HepG2 (cell line): ENCODE results near the gene ALG8. TPM values are rescaled to one million over a fixed set of nuclear protein-coding genes. Genes with fewer than 3 reads are reported as not detected.

Experiments used
- ATAC-seq: fragments of 200-7000 bp; cut with Tn5 transposase; 3 replicates; pipeline ENCODE4 v1.9.1; 2020; ENCODE audit warnings: mild to moderate bottlenecking, moderate library complexity
- BruUV-seq: library from RNA; stranded (reverse); fragments of 400-500 nt; replicated peaks from 2 replicates; lab custom pipeline; 2021; lab: Mats Ljungman, UMichigan
- CTCF ChIA-PET: fragments of 300-600 bp; formaldehyde crosslinking; extraction: SDS; loops from one replicate; lab custom pipeline; 2021; ENCODE audit warnings: low total read pairs, inconsistent platforms, low intra/inter-chr PET ratio; lab: Yijun Ruan, JAX
- POLR2A ChIA-PET: fragments of 350-600 bp; sonication (Branson Sonifier 250); formaldehyde crosslinking; loops from one replicate; lab custom pipeline; 2020; ENCODE audit warnings: antibody characterized with exemption, inconsistent platforms; lab: Yijun Ruan, JAX
- DNase-seq: peaks from one replicate; pipeline ENCODE4 v3.0.0-alpha.2; 2015; ENCODE audit warnings: low spot score
- FAIRE-seq: peaks from 3 replicates; lab custom pipeline; 2011; peaks lifted over from hg19 to GRCh38; lab: Jason Lieb, UNC
- H2AFZ ChIP-seq: one replicate; pipeline ENCODE4 v1.6.1; 2011; ENCODE audit warnings: low read length, inconsistent platforms
- H3K27ac ChIP-seq: fragments of 300-600 bp; 3 replicates; pipeline ENCODE4 v1.8.0; 2011; ENCODE audit warnings: mixed run types, mild to moderate bottlenecking, mixed read lengths, low read length, inconsistent platforms; ENCODE audit not compliant: insufficient read depth; ENCODE audit errors: extremely low read length
- H3K27me3 ChIP-seq, 2 experiments: fragments of 200-600 bp in 1 of 2; 2 replicates in 1 of 2; 3 replicates in 1 of 2; pipeline versions ENCODE4 v1.6.0 to v1.8.0; 2011; ENCODE audit warnings: low read length in 2 of 2, mild to moderate bottlenecking in 2 of 2, moderate library complexity in 2 of 2, inconsistent platforms in 1 of 2; ENCODE audit not compliant: insufficient read depth in 2 of 2, control insufficient read depth in 1 of 2
- H3K36me3 ChIP-seq, 2 experiments: fragments of 200-600 bp in 1 of 2; replicated peaks in 1 of 2; 2 replicates in 1 of 2; 3 replicates in 1 of 2; pipeline versions ENCODE4 v1.5.1 to v1.8.0; 2011; ENCODE audit warnings: low read length in 2 of 2, inconsistent platforms in 1 of 2; ENCODE audit not compliant: insufficient read depth in 2 of 2, control insufficient read depth in 1 of 2
- H3K4me1 ChIP-seq: 2 replicates; pipeline ENCODE4 v1.5.1; 2012; ENCODE audit warnings: low read length, inconsistent platforms; ENCODE audit not compliant: insufficient read depth
- H3K4me2 ChIP-seq: 2 replicates; pipeline ENCODE4 v1.6.0; 2011; ENCODE audit warnings: low read depth, low read length, inconsistent platforms
- H3K4me3 ChIP-seq, 3 experiments: fragments of 200-600 bp in 1 of 3; sonication (generic), shearing (Covaris generic) in 1 of 3; replicated peaks in 1 of 3; 2 replicates each; pipeline ENCODE4 v1.5.1; 2011 to 2016; ENCODE audit warnings: low read length in 3 of 3, inconsistent platforms in 2 of 3, low read depth in 2 of 3, mild to moderate bottlenecking in 2 of 3, control low read depth in 1 of 3, mixed read lengths in 1 of 3; ENCODE audit not compliant: insufficient read depth in 1 of 3
- H3K79me2 ChIP-seq: one replicate; pipeline ENCODE4 v1.6.1; 2011; ENCODE audit warnings: low read length, inconsistent platforms; ENCODE audit not compliant: insufficient read depth
- H3K9ac ChIP-seq: 2 replicates; pipeline ENCODE4 v1.6.0; 2011; ENCODE audit warnings: mild to moderate bottlenecking, low read depth, low read length, inconsistent platforms; ENCODE audit not compliant: insufficient read depth
- H3K9me3 ChIP-seq: 2 replicates; pipeline ENCODE4 v1.5.1; 2012; ENCODE audit warnings: mild to moderate bottlenecking, low read length
- H4K20me1 ChIP-seq: 2 replicates; pipeline ENCODE4 v1.6.0; 2011; ENCODE audit warnings: inconsistent platforms, mild to moderate bottlenecking, low read length, moderate library complexity; ENCODE audit not compliant: insufficient read depth
- AGO2 ChIP-seq: fragments of 200-400 bp; formaldehyde crosslinking; optimal IDR thresholded peaks from 2 replicates; pipeline ENCODE3; 2017; ENCODE audit warnings: mild to moderate bottlenecking, low read depth, low read length, moderate library complexity
- ATM ChIP-seq: fragments of 450-650 bp; IDR thresholded peaks from 2 replicates; pipeline ENCODE4 v1.7.1; 2017; ENCODE audit warnings: mild to moderate bottlenecking, borderline replicate concordance
- DR1 ChIP-seq: sonication (generic); formaldehyde crosslinking; IDR thresholded peaks from 2 replicates; pipeline ENCODE4 v1.8.0; 2021; ENCODE audit warnings: mild to moderate bottlenecking, missing genetic modification reagents, inconsistent platforms
- LCORL ChIP-seq, 2 experiments: fragments of 450-650 bp in 1 of 2; sonication (generic) in 1 of 2; formaldehyde crosslinking in 1 of 2; IDR thresholded peaks; 2 replicates each; pipeline versions ENCODE4 v1.5.0 to v1.6.1; 2017 to 2020; ENCODE audit warnings: antibody characterized with exemption in 1 of 2, missing genetic modification reagents in 1 of 2
- PHF21A ChIP-seq: sonication (generic); formaldehyde crosslinking; IDR thresholded peaks from 2 replicates; pipeline ENCODE4 v1.5.0; 2020; ENCODE audit warnings: mild to moderate bottlenecking, missing genetic modification reagents
- POLR2AphosphoS2 ChIP-seq: IDR thresholded peaks from 2 replicates; pipeline ENCODE4 v1.6.1; 2011; ENCODE audit warnings: low read depth, low read length, improper control_type of control experiment
- RBFOX2 ChIP-seq: fragments of 200-400 bp; formaldehyde crosslinking; IDR thresholded peaks from 2 replicates; pipeline ENCODE4 v1.6.1; 2017; ENCODE audit warnings: low read depth, mild to moderate bottlenecking, low read length
- RBM22 ChIP-seq: fragments of 200-400 bp; formaldehyde crosslinking; optimal IDR thresholded peaks from 2 replicates; pipeline ENCODE3; 2017; ENCODE audit warnings: mild to moderate bottlenecking, low read length, moderate library complexity
- ZNF619 ChIP-seq: sonication (generic); formaldehyde crosslinking; IDR thresholded peaks from 2 replicates; pipeline ENCODE4 v1.4.0; 2020; ENCODE audit warnings: mild to moderate bottlenecking, missing genetic modification reagents
- ZSCAN31 ChIP-seq: sonication (generic); formaldehyde crosslinking; IDR thresholded peaks from 2 replicates; pipeline ENCODE4 v1.5.0; 2020; ENCODE audit warnings: low read depth, mild to moderate bottlenecking, missing genetic modification reagents
- WGBS: methylation state at CpG from one replicate; pipeline ENCODE4 v1.1.6; 2017; ENCODE audit warnings: low lambda C conversion rate; 5-methylcytosine and 5-hydroxymethylcytosine counted together
- in situ Hi-C: cut with HindIII; loops from 2 replicates; pipeline ENCODE4 v1.10.0; 2017; ENCODE audit warnings: low pct_unique_long_range_greater_than_20kb; ENCODE audit not compliant: extremely low pct_ligation_motif_present
- intact Hi-C: fragments of 100-400 bp; cut with micrococcal nuclease; formaldehyde crosslinking; loops from one replicate; pipeline ENCODE4 v1.10.0; 2022; ENCODE audit not compliant: unreplicated experiment
- polyA plus RNA-seq, 8 experiments: library from polyadenylated mRNA; depleted of rRNA in 3 of 8; stranded (reverse) in 7 of 8; unstranded in 1 of 8; fragments of >200 nt; fragmentation: Illumina TruSeq in 4 of 8; extraction: Trizol in 4 of 8; gene quantifications; 2 replicates each; pipeline versions ENCODE4 v1.2.1 to v1.2.3, GENCODE V29; 2011 to 2016; ENCODE audit warnings: low read depth in 4 of 8, missing spikeins in 1 of 8, mixed read lengths in 1 of 8; ENCODE audit not compliant: insufficient read depth in 1 of 8
- total RNA-seq, 5 experiments: library from RNA; depleted of rRNA; stranded (reverse); fragments of >200 nt; fragmentation: Illumina TruSeq; extraction: Trizol; gene quantifications; 2 replicates each; pipeline ENCODE4 v1.2.3, GENCODE V29; 2016; ENCODE audit warnings: low read depth in 1 of 5
- TF ChIP-seq, protein P1 (sequence below): sonication (generic); formaldehyde crosslinking; IDR thresholded peaks from 2 replicates; pipeline ENCODE4 v1.4.0; 2020; ENCODE audit warnings: missing genetic modification reagents
- TF ChIP-seq, protein P2 (sequence below): sonication (generic); formaldehyde crosslinking; IDR thresholded peaks from 2 replicates; pipeline ENCODE4 v1.5.1; 2020; ENCODE audit warnings: mild to moderate bottlenecking, missing genetic modification reagents, borderline replicate concordance

Gene ALG8
- total and polyA plus RNA-seq, 2 of the 13 experiments (the other 11 are each of a cell fraction or from before 2014, with no cell fraction given), result 75.8 to 88.0 TPM

DNA sequence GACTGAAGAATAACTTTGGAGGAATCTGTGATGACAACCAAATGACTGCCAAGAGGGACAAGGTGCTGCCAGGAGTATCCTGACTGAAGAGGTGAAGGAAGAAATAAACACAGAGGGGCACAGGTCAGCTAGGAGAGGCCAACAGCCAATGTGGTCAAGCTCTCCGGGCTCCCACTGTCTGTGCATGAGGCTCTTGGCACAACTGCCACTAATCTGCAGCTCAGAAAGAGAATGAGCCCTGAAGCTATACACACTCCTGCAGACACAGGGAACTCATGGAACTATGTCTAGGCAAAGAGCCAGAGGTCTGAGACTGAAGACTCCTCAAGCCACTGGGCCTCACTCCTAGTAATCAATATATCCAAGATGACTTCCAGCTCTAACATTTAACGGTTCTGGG, 68.8 kb downstream of the ALG8 start:
- Histone ChIP-seq H3K4me2 (no peak overlapping the region), H3K36me3 (peaks cover 12 to 55% of the 10 kb centered on the region in 2 experiments), H3K27ac (no peak overlapping the region), H4K20me1 (peaks cover 18% of the 10 kb centered on the region), H3K4me1 (peaks cover 36% of the 10 kb centered on the region), H3K27me3 (no peaks in the 10 kb centered on the region), H3K79me2 (peaks cover 52% of the 10 kb centered on the region), H3K9me3 (no peaks in the 10 kb centered on the region), H3K9ac (no peak overlapping the region), H2AFZ (no peak overlapping the region), H3K4me3 (no peak overlapping the region)
- POLR2A ChIA-PET, result interaction anchor here (2.1 kb wide), 1 partner anchor 8 kb away, joined by 6 read pairs; no protein-coding TSS in a partner anchor
- in situ Hi-C loops, result no loop called here
- no peak for DNase-seq
- CTCF ChIA-PET, result no interaction called here
- 97% methylated on average over 2 of the region's 2 CpGs for WGBS
- BruUV-seq, result no TSS peak
- FAIRE-seq, result no peak
- TF ChIP-seq RBFOX2, result 0 out of 2 replicates have a peak, but pooled peaks have one; percentile 42
- TF ChIP-seq AGO2, result no peak
- peak; percentile 74 for TF ChIP-seq RBM22
- TF ChIP-seq, protein P1, sequence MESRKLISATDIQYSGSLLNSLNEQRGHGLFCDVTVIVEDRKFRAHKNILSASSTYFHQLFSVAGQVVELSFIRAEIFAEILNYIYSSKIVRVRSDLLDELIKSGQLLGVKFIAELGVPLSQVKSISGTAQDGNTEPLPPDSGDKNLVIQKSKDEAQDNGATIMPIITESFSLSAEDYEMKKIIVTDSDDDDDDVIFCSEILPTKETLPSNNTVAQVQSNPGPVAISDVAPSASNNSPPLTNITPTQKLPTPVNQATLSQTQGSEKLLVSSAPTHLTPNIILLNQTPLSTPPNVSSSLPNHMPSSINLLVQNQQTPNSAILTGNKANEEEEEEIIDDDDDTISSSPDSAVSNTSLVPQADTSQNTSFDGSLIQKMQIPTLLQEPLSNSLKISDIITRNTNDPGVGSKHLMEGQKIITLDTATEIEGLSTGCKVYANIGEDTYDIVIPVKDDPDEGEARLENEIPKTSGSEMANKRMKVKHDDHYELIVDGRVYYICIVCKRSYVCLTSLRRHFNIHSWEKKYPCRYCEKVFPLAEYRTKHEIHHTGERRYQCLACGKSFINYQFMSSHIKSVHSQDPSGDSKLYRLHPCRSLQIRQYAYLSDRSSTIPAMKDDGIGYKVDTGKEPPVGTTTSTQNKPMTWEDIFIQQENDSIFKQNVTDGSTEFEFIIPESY (CRISPR knock-in tag), result no peak
- intact Hi-C loops, result no loop called here
- no peak for ATAC-seq

GRCh38 chr11:78069465-78069864, 70.0 kb downstream of the ALG8 start:
- 0 out of 2 replicates have a peak, but pooled peaks cover 9% of the 10 kb centered on the region for H4K20me1 ChIP-seq
- H2AFZ ChIP-seq, result no peak overlapping the region
- ATAC-seq (no peak), DNase-seq (no peak), FAIRE-seq (no peak)
- H3K4me2 ChIP-seq, result no peak overlapping the region
- CTCF ChIA-PET, result no interaction called here
- H3K9me3 ChIP-seq, result no peaks in the 10 kb centered on the region
- peaks cover 25% of the 10 kb centered on the region for H3K4me1 ChIP-seq
- H3K9ac ChIP-seq, result no peak overlapping the region
- H3K79me2 ChIP-seq, result peaks cover 40% of the 10 kb centered on the region
- in situ Hi-C loops, result no loop called here
- POLR2A ChIA-PET, result interaction anchor here (1.5 to 2.4 kb wide), 3 partner anchors 16 to 70 kb away, joined by 3 to 5 read pairs (median 4); partner anchors contain the start of gene ALG8
- H3K27me3 ChIP-seq, result no peaks in the 10 kb centered on the region
- intact Hi-C loops, result no loop called here
- no peak overlapping the region for H3K4me3 ChIP-seq
- TF ChIP-seq, protein P2, sequence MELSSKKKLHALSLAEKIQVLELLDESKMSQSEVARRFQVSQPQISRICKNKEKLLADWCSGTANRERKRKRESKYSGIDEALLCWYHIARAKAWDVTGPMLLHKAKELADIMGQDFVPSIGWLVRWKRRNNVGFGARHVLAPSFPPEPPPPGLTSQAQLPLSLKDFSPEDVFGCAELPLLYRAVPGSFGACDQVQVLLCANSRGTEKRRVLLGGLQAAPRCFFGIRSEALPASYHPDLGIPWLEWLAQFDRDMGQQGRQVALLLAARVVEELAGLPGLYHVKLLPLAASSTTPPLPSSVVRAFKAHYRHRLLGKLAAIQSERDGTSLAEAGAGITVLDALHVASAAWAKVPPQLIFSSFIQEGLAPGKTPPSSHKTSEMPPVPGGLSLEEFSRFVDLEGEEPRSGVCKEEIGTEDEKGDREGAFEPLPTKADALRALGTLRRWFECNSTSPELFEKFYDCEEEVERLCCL (CRISPR knock-in tag), result no peak
- no peak for TF ChIP-seq PHF21A (CRISPR knock-in tag)
- TF ChIP-seq ZNF619 (CRISPR knock-in tag), result no peak
- TF ChIP-seq DR1 (CRISPR knock-in tag), result no peak
- TF ChIP-seq ZSCAN31 (CRISPR knock-in tag), result no peak
- peak; percentile 61 for TF ChIP-seq RBM22
- no peak for TF ChIP-seq ATM
- TF ChIP-seq LCORL (IDR thresholded peaks at IDR 0.05), result 0 out of 2 replicates have a peak, but pooled peaks have one; percentile 32
- no peak for TF ChIP-seq LCORL (CRISPR knock-in tag; IDR thresholded peaks at IDR 0.05)
- TF ChIP-seq POLR2AphosphoS2, result no peak
- H3K27ac ChIP-seq, result no peak overlapping the region
- WGBS, result 94% methylated on average over 2 of the region's 2 CpGs
- TSS peak; percentile 8 for BruUV-seq
- peaks cover 12 to 48% of the 10 kb centered on the region in 2 experiments for H3K36me3 ChIP-seq
